D721Med (cell line): ENCODE data around the gene HSBP1.

Source experiments
- DNase-seq: peaks from one replicate; pipeline ENCODE4 v3.0.0; 2011; ENCODE audit warnings: low spot score; ENCODE audit not compliant: insufficient read length
- FAIRE-seq: peaks from 2 replicates; lab custom pipeline; 2011; peaks lifted over from hg19 to GRCh38; lab: Jason Lieb, UNC
- CTCF ChIP-seq: IDR thresholded peaks from 2 replicates; pipeline ENCODE4 v1.5.1; 2012; ENCODE audit warnings: mild to moderate bottlenecking, control low read depth; ENCODE audit not compliant: insufficient read depth; ENCODE audit errors: missing control alignments

Gene HSBP1

GRCh38 chr16:83837566-83837965 is 29.8 kb downstream of the HSBP1 start:
- DNase-seq: no peak
- no peak for FAIRE-seq
- TF ChIP-seq CTCF: no peak

- no peak for FAIRE-seq
- no peak for TF ChIP-seq CTCF
Measured at GRCh38 chr16:83838151-83838550, 30.4 kb downstream of the HSBP1 start.

GRCh38 chr16:83839561-83839960 is 31.8 kb downstream of the HSBP1 start:
- TF ChIP-seq CTCF: no peak
- FAIRE-seq (no peak), DNase-seq (no peak)

More at GRCh38 chr16:83838151-83838550, 30.4 kb downstream of the HSBP1 start:
- DNase-seq: no peak

GRCh38 chr16:83840060-83840617 is 32.4 kb downstream of the HSBP1 start:
- no peak for TF ChIP-seq CTCF
- DNase-seq (no peak), FAIRE-seq (no peak)

- DNase-seq: no peak
- no peak for FAIRE-seq
- TF ChIP-seq CTCF: no peak
Measured at GRCh38 chr16:83842291-83842690, 34.5 kb downstream of the HSBP1 start.

- no peak for FAIRE-seq
- TF ChIP-seq CTCF: no peak
- DNase-seq: no peak
Measured at GRCh38 chr16:83842756-83843507, 35.2 kb downstream of the HSBP1 start.

- no peak for TF ChIP-seq CTCF
- FAIRE-seq (no peak), DNase-seq (no peak)
Measured at GRCh38 chr16:83843657-83844056, 35.9 kb downstream of the HSBP1 start.
